ENCODE results near the gene KIF5B. TPM values are rescaled to one million over a fixed set of nuclear protein-coding genes. Genes with fewer than 3 reads are reported as not detected.
"Not testable (repeated sequence)": the region's sequence is repeated elsewhere in the genome, so short reads cannot be mapped to it uniquely, and the experiment has no call there.

The KIF5B gene
- total RNA-seq (61.0 and 90.3 TPM in 2 replicates), polyA plus RNA-seq (49.4 and 65.8 TPM in 2 replicates)

DNA sequence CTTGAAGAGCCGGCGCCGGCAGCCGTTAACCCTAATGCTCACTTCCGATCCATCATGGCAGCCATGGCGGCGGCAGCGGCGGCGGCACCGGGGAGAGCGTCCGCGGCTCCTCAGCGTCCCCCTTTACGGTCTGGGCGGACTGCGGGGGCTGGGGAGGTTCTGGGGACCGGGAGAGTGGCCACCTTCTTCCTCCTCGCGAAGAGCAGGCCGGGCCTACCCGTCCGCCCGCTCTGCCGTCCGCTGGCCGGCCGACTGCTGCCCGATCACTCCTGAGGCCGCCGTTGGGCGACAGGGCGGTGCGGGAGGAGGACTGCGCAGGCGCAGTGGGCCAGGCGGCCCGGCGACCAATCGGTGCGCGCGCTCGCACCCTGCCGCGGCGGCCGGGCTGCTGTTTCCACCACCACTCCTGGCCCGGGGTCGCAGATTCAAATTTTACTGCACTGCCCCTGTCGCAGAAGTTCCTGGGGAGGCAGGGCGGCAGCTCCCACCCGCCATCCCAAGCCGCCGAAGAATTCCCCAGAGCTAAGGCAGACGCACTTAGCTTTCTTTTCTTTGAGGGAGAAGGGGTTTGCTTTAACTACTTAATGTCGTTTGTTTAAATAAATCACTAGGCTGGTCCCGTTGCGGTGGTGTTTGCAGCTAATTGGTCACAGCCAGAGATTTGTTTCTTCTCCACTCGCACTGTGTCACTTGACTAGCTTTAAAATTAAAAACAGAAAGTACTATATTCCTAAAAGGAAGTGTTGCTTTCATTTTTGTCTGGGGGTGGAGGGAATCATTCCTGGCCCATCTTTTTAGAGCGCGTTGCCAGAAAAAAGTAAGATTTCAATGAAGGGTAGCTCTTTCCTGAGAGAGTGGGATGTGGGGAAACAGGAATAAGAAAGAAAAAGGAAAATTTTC, at the start of gene KIF5B:
KIF5B (minus strand) TSS at position 290 of the 900 bp plus-strand sequence. CDS start 452 bp downstream, outside the sequence.
- H3K27me3 ChIP-seq, result no peaks in the 10 kb centered on the region
- H3K27ac ChIP-seq, result peak within 1 kb of the TSS; percentile 99
- no peaks in the 10 kb centered on the region for H3K36me3 ChIP-seq
- TF ChIP-seq, protein P1, sequence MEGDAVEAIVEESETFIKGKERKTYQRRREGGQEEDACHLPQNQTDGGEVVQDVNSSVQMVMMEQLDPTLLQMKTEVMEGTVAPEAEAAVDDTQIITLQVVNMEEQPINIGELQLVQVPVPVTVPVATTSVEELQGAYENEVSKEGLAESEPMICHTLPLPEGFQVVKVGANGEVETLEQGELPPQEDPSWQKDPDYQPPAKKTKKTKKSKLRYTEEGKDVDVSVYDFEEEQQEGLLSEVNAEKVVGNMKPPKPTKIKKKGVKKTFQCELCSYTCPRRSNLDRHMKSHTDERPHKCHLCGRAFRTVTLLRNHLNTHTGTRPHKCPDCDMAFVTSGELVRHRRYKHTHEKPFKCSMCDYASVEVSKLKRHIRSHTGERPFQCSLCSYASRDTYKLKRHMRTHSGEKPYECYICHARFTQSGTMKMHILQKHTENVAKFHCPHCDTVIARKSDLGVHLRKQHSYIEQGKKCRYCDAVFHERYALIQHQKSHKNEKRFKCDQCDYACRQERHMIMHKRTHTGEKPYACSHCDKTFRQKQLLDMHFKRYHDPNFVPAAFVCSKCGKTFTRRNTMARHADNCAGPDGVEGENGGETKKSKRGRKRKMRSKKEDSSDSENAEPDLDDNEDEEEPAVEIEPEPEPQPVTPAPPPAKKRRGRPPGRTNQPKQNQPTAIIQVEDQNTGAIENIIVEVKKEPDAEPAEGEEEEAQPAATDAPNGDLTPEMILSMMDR (IDR thresholded peaks at IDR 0.05; ENCODE audit: low read depth, low read length), result no peak
- H3K4me1 ChIP-seq (ENCODE audit: low read depth), result peaks cover 35% of the 10 kb centered on the region
- H3K9me3 ChIP-seq (ENCODE audit: low read depth), result no peaks in the 10 kb centered on the region
- peak within 1 kb of the TSS; percentile 91 for H3K4me3 ChIP-seq
- peak; percentile 90 to 92 for DNase-seq (ENCODE audit: low read depth in 1 of 2, low spot score in 1 of 2)

- Histone ChIP-seq H3K9me3 (ENCODE audit: low read depth) (no peaks in the 10 kb centered on the region), H3K4me3 (no peak overlapping the region), H3K27ac (no peak overlapping the region), H3K27me3 (no peaks in the 10 kb centered on the region), H3K36me3 (no peaks in the 10 kb centered on the region), H3K4me1 (ENCODE audit: low read depth) (no peaks in the 10 kb centered on the region)
- no peak for DNase-seq (ENCODE audit: low read depth in 1 of 2, low spot score in 1 of 2)
- TF ChIP-seq, protein P1 (IDR thresholded peaks at IDR 0.05; ENCODE audit: low read depth, low read length), result no peak
Observed at GRCh38 chr10:32105782-32106382, 49.7 kb upstream of the KIF5B start.

GRCh38 chr10:32104622-32105509, 48.6 kb upstream of the KIF5B start:
- Histone ChIP-seq H3K4me3 (no peak overlapping the region), H3K9me3 (ENCODE audit: low read depth) (no peaks in the 10 kb centered on the region), H3K36me3 (no peaks in the 10 kb centered on the region), H3K4me1 (ENCODE audit: low read depth) (no peaks in the 10 kb centered on the region), H3K27ac (no peak overlapping the region), H3K27me3 (no peaks in the 10 kb centered on the region)
- TF ChIP-seq, protein P1 (IDR thresholded peaks at IDR 0.05; ENCODE audit: low read depth, low read length), result no peak
- DNase-seq (ENCODE audit: low read depth in 1 of 2, low spot score in 1 of 2), result peak in 1 of 2 donors; percentile 14

- no peaks in the 10 kb centered on the region for H3K36me3 ChIP-seq
- TF ChIP-seq, protein P1 (IDR thresholded peaks at IDR 0.05; ENCODE audit: low read depth, low read length), result no peak
- H3K4me1 ChIP-seq (ENCODE audit: low read depth), result no peaks in the 10 kb centered on the region
- DNase-seq (ENCODE audit: low read depth in 1 of 2, low spot score in 1 of 2), result peak in 1 of 2 donors; percentile 15
- no peaks in the 10 kb centered on the region for H3K9me3 ChIP-seq (ENCODE audit: low read depth)
- H3K4me3 ChIP-seq, result no peak overlapping the region
- H3K27me3 ChIP-seq, result no peaks in the 10 kb centered on the region
- no peak overlapping the region for H3K27ac ChIP-seq
Observed at GRCh38 chr10:32104181-32104580, 48.0 kb upstream of the KIF5B start.

DNA sequence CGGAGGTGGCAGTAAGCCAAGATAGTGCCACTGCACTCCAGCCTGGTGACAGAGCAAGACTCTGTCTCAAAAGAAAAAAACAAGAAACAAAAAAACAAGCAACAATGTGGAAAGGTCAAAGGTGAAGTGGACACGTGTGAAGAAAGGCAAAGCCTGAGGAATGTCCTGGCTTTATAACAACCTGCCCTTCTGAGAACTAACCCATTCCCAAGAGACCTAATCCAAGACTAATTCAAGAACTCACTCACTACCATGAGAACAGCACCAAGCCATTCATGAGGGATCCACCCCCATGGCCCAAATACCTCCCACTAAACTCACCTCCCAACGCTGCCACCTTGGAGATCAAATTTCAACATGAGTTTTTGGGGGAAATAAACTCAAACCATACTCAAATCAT, 47.5 kb upstream of the KIF5B start:
- DNase-seq (ENCODE audit: low read depth in 1 of 2, low spot score in 1 of 2), result peak in 1 of 2 donors; percentile 20
- H3K9me3 ChIP-seq (ENCODE audit: low read depth), result no peaks in the 10 kb centered on the region
- TF ChIP-seq, protein P1 (IDR thresholded peaks at IDR 0.05; ENCODE audit: low read depth, low read length), result no peak
- H3K4me3 ChIP-seq, result no peak overlapping the region
- H3K27ac ChIP-seq, result no peak overlapping the region
- no peaks in the 10 kb centered on the region for H3K4me1 ChIP-seq (ENCODE audit: low read depth)
- H3K36me3 ChIP-seq, result no peaks in the 10 kb centered on the region
- no peaks in the 10 kb centered on the region for H3K27me3 ChIP-seq

DNA sequence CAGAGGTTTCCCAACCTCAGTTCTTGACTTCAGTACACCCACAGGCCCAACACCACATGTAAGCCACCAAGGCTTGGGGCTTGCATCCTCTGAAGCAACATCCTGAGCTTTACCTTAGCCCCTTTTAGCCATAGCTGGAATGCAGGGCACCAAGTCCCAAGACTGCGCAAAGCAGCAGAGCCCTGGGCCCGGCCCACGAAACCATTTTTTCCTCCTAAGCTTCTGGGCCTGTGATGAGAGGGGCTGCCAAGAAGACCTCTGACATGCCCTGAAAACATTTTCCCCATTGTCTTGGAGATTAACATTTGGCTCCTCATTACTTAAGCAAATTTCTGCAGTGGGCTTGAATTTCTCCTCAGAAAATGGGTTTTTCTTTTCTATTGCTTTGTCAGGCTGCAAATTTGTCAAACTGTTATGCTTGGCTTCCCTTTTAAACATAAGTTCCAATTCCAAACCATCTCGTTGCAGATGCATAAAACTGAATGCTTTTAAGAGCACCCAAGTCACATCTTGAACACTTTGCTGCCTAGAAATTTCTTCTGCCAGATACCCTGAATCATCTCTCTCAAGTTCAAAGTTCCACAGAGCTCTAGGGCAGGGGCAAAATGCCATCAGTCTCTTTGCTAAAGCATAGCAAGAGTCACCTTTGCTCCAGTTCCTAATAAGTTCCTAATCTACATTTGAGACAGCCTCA, 42.5 kb upstream of the KIF5B start:
- not testable (repeated sequence) for H3K36me3 ChIP-seq; H3K9me3 ChIP-seq (ENCODE audit: low read depth); DNase-seq (ENCODE audit: low read depth in 1 of 2, low spot score in 1 of 2)

More for the DNA sequence above, 42.5 kb upstream of the KIF5B start:
- not testable (repeated sequence) for H3K4me3 ChIP-seq; H3K4me1 ChIP-seq (ENCODE audit: low read depth); H3K27ac ChIP-seq; H3K27me3 ChIP-seq
